Astrocyte of the hippocampus (primary cell): ENCODE measurements around the gene CDY2B.
"Not testable (repeated sequence)": the region's sequence is repeated elsewhere in the genome, so short reads cannot be mapped to it uniquely, and the experiment has no call there.

ENCODE experiments used
- DNase-seq: peaks from one replicate; pipeline ENCODE4 v3.0.0; 2011; ENCODE audit warnings: low read depth, low spot score

CDY2B gene, protein sequence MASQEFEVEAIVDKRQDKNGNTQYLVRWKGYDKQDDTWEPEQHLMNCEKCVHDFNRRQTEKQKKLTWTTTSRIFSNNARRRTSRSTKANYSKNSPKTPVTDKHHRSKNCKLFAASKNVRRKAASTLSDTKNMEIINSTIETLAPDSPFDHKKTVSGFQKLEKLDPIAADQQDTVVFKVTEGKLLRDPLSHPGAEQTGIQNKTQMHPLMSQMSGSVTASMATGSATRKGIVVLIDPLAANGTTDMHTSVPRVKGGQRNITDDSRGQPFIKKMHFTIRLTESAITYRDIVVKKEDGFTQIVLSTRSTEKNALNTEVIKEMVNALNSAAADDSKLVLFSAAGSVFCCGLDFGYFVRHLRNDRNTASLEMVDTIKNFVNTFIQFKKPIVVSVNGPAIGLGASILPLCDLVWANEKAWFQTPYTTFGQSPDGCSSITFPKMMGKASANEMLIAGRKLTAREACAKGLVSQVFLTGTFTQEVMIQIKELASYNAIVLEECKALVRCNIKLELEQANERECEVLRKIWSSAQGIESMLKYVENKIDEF

DNA sequence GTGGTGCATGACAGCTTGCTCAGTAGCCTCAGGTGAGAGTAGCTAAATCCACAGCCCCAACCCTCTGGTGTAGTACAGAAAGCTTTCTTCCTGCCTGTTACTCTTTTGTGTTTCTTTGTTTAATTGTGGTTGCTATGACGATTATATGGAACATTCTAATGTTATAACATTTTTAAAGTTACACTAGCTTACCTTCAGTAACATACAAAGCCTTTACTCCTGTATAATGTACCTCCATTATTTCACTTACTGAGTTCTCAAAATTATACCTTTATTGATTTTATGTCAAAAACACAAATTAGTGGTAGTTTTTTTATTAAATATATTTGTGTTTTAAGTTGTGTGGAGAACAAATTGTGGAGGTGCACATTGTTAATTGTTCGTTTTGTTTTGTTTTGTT lies at the start of gene CDY2B:
Gene CDY2B, minus strand, starts transcription at position 101 of the 400 bp plus-strand sequence. CDS start 328 bp downstream, outside the sequence.
- not testable (repeated sequence) for DNase-seq

- DNase-seq: not testable (repeated sequence)
Measured at GRCh38 chrY:17908009-17908408, 28.0 kb upstream of the CDY2B start.

DNA sequence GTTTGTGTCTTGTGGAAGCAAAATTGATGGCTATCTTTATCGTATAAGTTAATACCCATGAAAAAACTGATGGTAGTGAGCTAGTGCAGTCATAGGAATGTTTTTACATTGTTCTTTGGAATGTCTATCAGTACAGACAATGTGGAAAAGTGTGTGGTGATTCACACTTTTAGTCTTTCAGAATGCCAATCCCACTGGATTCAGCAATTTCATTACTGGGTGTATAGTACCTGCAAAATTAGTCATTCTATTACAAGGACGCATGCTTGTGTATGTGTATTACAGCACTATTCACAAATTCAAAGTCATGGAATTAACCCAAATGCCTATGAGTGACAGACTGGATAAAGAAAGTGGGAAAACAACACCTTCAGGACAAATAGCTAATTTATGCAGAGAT lies 27.3 kb upstream of the CDY2B start:
- not testable (repeated sequence) for DNase-seq

GRCh38 chrY:17881697-17882096 lies 1.7 kb upstream of the CDY2B start:
- DNase-seq: not testable (repeated sequence)

DNA sequence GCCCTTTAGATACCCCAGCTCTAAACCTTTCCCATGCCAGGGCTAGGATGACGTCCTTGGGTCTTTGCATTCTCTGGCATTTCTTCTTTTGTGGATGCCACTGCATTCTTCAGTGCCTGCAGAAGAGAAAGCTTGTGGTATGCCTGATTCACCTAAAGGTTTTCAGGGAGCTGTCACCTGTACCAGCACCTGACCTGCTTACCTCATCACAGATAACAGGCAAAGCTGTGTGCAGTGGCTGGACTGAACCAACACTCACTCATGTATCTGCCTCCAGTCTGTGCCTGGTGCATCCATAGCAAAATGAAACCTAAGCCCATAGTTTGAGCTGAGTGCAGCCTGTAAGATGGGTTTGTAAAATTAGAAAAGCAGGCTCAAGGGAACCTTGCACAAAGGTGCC lies 3.3 kb downstream of the CDY2B start:
- DNase-seq: not testable (repeated sequence)

GRCh38 chrY:17875401-17875800 lies 4.6 kb downstream of the CDY2B start:
- not testable (repeated sequence) for DNase-seq

DNA sequence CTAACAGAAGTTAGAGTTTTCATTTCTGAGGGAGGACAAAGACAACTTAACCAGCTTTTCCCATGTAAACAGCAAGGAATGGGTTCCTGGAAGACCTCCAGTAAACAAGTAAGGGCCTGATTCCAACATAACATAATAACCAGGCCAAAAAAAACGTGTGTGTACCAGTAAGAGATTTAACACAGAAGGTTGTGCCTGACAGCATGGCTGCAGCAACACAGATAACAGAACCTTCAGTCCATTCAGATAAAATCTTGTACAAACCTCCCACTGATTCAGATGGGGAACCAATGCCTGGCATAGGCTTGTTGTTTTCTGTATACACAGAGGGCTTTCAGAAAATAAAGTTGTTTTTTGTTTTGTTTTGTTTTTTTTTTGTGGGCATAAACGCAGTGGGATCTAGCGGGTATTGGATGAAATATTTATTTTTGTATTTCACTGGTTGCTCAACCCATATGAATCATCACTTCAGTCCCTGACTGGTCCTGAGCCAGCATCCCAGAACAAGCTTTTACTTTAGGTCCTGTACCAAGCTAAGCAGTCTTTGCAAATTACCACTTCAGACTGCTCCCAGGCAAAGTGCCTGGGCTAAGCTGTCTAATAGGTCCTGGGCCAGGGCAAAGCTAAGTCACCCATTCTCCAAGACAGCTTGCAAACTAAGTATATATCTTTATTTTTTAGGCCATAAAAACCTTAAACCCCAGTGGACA lies 8.7 kb downstream of the CDY2B start:
- not testable (repeated sequence) for DNase-seq

GRCh38 chrY:17870737-17871136 lies 9.3 kb downstream of the CDY2B start:
- DNase-seq: not testable (repeated sequence)

- DNase-seq: not testable (repeated sequence)
Measured at GRCh38 chrY:17867850-17868249, 12.2 kb downstream of the CDY2B start.

DNA sequence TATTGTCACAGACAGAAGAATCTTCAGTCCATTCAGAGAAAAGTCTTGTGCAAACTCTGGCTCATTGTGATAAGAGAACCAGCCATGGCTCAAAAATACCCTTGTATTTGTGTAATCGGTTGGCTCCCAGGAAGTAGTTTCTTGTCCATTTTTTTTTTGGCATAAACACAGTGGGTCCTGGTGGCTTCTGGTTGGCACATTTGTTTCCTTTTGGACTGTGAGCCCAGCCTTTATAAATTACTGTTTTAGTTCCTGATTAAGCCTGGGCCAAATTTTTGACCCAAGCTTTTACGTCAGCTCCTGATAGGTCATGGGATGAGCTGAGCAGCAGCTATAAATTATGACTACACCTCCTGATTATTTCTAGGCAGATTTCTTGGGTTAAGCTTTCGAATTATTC lies 19.4 kb downstream of the CDY2B start:
- DNase-seq: not testable (repeated sequence)

DNA sequence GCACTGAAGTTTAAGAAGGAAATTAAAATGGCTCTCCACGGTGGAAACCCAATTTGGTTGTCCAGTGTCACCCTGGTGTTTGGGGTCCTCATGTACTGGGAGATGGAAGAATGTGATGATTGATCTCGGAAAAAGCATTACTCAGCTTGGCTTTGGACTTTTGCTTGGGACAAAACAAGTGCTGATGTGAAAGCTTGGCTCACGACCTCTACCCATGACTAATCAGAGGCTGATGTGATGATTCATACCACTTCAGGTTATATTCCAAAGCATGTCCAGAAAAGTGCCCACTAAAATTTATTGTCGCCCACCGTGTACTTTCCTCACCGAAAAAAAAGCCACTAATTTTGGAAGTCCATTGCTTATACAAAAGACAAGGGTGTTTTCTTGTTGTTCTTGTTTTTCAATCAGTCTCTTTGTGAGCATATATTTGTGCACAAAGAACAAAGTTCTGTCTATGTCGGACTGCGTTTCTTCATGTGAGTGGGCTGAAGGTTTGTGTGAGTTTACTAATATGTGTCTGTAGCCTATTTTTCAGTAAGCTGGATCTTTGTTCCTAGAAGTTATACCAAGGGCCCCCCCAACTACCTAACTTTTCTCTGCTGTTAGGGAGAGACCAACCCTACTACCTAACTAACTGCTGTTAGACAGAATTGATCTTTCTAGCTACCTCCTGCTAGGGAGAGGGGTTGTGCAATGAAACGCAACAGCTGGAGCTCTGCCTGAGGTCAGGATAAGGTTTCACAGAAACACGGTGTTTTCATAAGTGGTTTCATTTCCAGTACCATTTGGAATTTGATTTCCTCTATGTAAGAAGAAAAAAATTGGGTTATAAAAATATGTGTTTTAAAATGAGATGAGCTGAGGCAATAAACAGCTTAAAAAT lies 22.8 kb downstream of the CDY2B start:
- DNase-seq: not testable (repeated sequence)

DNA sequence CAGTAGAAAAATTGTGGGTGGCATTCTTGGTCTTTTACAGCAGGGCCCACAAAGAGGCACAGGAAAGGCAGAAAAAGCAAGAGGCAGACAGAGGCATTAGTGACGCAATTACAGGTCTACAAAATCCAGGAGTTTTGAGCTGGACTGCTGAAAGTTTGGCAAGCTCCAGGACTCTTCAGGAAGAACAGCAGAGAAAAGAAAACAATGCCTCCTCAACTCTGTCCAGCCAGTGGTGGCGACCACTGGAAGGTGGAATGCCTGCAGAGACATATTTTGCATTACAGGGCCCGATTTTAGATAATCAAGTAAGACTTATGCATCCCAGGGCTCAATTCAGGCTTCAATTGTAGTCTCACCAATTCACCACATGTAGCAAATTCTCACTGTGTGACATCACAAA lies 23.5 kb downstream of the CDY2B start:
- not testable (repeated sequence) for DNase-seq

GRCh38 chrY:17849131-17849530 lies 30.9 kb downstream of the CDY2B start:
- not testable (repeated sequence) for DNase-seq

GRCh38 chrY:17832149-17832548 lies 47.9 kb downstream of the CDY2B start:
- DNase-seq: not testable (repeated sequence)
